Bone marrow (tissue), 2 donors: Measurements from ENCODE around the gene ARHGEF19.
"Not testable (repeated sequence)": the region's sequence is repeated elsewhere in the genome, so short reads cannot be mapped to it uniquely, and the experiment has no call there.

Experiments used
- DNase-seq, 2 donors: peaks; one replicate each; lab custom pipeline; 2025; lab: John Stamatoyannopoulos, UW

Gene ARHGEF19

DNA sequence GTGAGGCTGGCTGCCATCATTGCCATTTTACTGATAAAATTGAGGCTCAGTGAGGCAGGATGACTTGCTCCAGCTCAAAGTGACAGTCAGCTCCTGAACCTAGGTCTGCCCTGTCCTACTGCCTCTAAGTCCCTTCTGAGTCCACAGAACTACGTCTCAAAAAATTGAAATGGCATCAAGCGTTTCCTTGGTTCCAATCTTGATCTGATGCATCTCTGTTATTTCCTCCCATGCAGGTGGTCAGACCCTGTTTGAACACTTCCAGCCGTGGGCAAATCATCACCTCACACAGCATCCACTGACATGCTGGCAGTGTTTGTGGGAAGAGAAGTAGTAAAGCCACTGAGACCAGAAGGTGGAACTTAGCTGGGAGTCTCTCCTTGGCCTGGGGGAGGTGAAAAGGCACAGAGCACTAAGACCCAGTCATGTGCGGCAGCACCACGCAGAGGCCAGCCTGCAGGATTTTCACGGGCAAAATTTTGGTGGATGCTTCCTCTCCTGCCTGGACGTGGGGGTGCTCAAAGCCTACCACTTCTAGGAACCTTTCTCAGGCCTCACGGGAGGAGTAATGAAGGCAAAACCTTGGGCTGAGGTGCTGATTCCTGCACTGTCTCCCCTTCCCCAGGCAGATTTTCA, 32.3 kb upstream of the ARHGEF19 start:
- DNase-seq = no peak

DNA sequence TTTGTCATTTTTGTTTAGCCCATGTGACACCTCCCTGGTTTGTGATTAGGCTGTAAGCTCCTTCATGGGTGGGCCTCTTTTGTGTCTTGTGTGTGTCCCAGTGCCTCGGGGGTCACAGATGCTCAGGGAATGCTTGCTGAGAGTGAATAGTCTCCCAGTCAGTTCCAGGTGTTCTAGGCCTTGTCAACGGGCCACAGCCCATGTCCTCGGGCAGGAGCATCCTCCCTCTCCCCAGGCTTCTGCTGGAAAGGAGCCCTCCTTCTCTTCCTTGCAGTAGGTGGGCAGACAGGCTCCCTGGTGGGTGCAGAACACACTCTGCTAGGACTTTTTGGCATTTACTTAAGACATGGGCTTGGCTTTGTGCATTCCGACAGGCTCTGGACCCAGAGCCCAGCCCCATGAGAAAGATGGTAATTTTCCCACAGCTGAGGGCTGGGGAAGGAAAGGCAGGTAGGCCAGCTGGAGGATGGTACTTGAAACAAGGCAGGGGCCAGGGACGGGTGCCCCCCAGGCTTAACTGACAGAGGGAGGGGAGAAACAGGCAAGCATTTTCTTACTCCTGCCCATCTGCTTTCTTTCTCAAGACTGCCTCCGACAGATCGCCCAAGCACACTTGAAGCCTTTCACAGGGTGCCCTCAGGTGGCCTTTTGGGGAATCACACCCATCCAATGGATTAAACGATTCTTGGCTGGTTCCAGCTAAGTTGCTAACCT, 31.6 kb upstream of the ARHGEF19 start:
- DNase-seq = peak; percentile 29 to 56

DNA sequence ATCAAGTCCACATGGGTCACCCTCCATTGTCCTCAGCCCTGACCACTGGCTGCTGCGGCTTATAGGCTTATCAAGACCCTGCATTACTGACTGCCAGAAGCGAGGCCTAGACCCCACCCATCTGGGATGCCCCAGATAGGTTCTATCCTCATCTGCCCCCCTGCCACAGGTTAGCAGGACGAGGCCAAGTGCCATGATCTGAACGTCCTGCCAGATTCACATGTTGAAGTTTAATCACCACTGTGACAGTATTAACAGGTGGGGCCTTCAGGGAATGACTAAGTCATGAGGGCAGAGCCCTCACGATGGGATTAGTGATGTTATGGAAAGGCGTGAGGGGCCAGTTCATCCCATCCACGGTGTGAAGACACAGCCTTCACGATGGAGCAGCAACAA, 30.8 kb upstream of the ARHGEF19 start:
- DNase-seq = no peak

DNA sequence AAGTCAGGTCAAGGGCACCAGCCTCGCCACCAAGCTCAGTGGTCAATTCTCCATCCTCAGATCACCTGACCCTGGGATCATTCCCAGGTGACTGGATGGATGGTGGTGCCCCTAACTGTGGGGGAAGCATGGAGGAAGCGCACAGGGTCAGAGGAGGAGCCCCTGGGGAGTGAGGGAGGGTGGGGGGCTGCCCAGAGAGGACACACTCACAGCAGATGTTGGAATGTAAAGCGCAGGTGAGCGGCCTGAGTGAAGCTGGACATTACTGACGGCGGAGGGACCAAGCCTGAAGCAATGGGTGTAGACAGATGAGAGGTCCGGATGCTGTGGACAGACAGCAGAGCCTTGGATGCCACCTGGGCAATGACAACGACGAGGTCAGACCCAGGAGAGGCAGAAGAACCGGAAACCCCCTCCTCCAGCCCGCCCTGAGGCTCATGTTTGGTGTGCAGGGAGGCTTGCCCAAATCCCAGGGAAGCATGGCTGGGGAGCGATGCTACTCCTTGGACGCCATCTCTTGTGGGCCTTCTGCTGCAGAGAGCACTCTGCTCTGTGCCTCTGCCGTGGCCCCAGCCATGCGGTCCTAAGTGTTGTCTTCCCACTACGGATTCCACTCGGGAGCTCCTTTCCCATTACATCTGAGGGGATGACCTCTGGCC, 30.2 kb upstream of the ARHGEF19 start:
- no peak for DNase-seq

- DNase-seq = no peak
These were observed 28.8 kb upstream of the ARHGEF19 start for GRCh38 chr1:16241221-16241708.

GRCh38 chr1:16239972-16240491, 27.6 kb upstream of the ARHGEF19 start:
- DNase-seq = no peak

DNA sequence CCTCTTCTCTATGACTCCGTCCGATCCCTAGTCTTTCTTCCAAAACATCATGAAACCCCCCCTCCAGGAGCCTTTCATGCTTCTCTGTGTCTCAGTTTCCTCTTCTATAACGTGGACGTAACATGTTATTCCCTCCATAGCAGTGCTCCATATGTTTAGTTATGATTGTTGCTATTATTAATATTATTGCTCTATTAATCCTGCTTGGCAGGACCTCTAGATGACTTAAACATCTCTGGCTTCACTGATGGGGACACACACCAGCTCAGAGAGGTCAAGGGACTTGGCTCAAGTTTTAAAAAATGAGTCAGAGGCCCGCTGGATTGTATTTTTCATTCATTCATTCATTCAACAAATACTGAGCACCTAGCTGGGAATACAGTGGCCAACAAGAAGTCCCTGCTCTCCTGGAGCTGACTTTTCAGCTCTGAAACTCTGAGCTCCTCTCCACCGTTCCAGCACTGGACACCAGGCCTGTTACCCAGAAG, 24.9 kb upstream of the ARHGEF19 start:
- DNase-seq = no peak

DNA sequence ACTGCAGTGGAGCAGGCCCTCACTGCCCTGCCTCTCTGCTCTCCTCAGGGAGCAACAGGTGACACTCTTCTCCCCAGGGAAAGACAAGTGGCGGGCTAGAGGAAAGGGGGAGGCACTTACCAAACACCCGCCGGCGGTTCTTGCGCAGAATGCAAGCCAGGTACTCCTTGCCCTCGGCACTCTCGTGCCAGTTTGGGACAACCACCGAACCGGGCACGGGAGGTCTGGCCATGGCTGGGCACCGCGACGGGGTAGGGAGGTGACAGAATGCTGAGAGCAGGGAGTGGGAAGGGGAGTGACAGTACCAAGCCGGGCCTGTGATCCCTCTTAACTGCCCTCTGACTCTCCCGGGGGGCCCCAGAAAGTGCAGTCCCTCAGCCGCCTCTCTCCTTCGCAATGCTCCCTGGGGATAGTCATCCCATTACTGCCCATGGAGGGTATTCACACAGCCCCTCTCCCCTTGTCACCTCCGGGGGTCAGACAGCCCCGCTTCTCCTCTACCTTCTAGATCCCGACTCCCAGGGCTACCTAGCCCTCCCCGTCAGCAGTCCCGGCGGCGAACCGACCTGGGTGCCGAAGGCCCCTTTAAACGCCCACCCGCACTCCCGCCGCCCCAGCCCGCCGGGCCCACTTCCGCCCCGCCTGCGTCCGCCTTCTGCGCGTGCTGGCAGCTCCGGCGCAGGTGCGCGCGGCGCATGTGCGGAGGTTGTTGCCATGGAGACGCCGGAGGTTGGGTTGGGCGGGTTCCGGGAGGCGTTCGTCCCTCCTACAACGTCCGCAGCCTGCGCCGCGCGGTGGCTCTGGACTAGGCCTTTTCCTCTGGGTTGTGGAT, 24.3 kb upstream of the ARHGEF19 start, which contains the start of gene CPLANE2:
Gene CPLANE2, minus strand, starts transcription at position 673 of the 832 bp plus-strand sequence. Its CDS starts 441 bp downstream, at position 232.
- DNase-seq = peak; percentile 43 to 77

GRCh38 chr1:16235944-16236510, 23.6 kb upstream of the ARHGEF19 start:
- DNase-seq = peak in 1 of 2 donors; percentile 33

DNA sequence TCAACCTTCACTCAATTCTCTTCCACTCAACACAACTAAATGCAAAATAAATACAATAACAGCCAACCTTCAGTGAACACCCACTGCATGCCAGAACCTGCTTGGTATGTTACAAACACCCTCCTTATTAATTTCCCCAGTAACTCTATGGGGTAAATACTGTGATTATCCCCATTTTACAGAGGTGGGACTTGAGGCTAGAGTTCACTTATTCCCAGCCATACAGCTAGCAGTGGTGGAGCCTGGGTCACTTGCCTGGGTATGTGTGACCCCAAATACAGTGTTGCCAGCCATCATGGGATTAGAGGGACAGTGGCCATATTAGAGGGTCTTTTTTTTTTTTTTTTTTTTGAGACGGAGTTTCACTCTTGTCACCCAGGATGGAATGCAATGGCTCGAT, 22.9 kb upstream of the ARHGEF19 start:
- DNase-seq = no peak

GRCh38 chr1:16233431-16233830, 21.0 kb upstream of the ARHGEF19 start:
- no peak for DNase-seq

DNA sequence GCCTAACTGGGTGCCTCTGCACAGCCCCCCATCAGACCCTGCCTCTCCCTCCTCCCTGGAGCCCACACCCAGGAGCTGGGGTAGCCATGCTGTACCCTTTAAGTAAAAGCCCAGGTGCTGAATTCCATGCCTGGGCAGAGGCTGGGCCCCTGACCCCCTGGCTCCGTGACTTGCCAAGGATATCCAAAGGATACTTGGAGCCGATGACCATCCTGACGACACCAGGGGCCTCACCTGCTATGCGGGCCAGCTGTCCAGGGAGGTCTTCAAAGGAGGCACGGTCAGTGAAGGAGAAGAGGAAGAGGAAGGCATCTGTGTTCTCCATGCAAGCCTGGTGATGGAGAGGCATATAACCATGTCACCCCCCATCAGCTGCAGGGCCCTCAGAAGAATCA, 19.9 kb upstream of the ARHGEF19 start:
- DNase-seq = no peak

DNA sequence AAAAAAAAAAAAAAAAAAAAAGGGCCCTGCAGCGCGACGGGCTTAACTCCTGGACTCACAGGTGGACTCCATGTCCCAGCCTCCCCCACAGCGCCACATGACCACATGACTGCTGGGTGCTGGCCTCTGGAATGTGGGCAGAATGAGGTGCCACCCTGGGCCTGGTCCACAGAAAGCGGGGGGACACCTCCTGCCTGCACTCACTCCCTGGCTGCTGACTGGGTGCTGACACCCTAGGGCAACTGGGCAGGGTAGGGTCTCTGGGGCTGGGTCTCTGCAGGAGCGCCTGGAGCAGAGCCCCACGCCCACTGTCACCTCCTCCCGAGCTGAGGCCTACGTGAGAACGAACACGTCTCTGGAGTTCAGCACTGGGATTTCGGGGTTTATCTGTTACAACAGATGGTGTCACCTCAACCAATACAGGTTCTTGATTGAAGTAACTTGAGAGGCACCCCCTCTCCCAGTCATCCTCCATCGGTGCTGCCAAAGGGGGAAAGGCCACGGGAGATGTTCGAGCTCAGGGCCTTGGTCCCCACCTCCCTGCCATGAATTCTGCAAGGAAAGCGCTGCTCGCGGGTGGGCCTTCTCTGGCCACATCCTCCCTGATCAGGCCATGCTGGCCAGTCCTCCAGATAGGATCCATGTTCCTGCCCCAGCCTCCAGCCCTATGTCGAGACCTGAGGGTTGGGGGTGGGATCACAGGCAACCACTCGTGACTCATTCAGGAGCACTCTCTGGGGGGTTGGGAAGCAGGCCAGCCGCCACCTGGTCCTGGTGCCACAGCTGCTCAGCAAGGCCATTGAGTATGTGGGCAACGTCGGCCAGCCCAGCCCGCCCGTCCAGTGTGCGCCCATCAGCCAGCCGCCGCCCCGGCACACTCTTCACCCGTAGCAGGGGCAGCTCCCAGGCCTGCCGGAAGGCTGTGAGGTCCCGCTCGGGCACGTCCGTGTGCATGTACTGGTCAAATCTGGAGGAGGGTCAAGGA, 19.2 kb upstream of the ARHGEF19 start:
- DNase-seq = no peak

- DNase-seq = no peak
These were observed 18.3 kb upstream of the ARHGEF19 start for GRCh38 chr1:16230744-16231143.

- no peak for DNase-seq
These were observed 17.7 kb upstream of the ARHGEF19 start for GRCh38 chr1:16229976-16230740.

GRCh38 chr1:16226490-16227179, 14.2 kb upstream of the ARHGEF19 start:
- no peak for DNase-seq

GRCh38 chr1:16226129-16226489, 13.7 kb upstream of the ARHGEF19 start:
- no peak for DNase-seq

DNA sequence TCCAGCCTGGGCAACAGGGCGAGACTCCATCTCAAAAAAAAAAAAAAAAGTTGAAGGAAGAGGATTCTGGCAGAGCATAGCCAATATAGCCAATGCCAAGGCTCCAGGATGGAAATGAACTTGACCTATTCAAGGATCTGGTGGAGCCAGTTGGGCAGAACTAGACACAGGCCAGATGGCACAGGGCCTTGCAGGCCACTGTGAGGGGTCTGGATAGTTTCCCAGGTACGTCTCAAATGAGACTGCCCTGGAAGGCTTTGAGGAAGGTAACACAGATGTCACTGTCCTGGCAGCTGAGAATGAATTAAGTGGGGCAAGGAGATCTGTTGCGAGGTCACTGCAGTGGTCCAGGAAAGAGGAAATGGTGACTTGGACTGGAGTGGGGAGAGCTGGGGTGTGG, 12.0 kb upstream of the ARHGEF19 start:
- DNase-seq = no peak

- not testable (repeated sequence) for DNase-seq
These were observed 10.3 kb upstream of the ARHGEF19 start for GRCh38 chr1:16222716-16223115.
